SK-N-SH (cell line): Measurements from ENCODE around the gene EFS. TPM values are rescaled to one million over a fixed set of nuclear protein-coding genes. Genes with fewer than 3 reads are reported as not detected.

ENCODE experiments used
- CTCF ChIA-PET: fragments of 300-600, 350-600 bp; formaldehyde crosslinking; extraction: SDS; loops from one replicate; lab custom pipeline; 2021; lab: Yijun Ruan, JAX
- POLR2A ChIA-PET: fragments of 350-600 bp; sonication (Branson Sonifier 250); formaldehyde crosslinking; extraction: SDS; loops from one replicate; lab custom pipeline; 2020; ENCODE audit warnings: antibody characterized with exemption, inconsistent platforms; lab: Yijun Ruan, JAX
- DNase-seq: peaks from one replicate; pipeline ENCODE4 v3.0.0; 2012
- H2AFZ ChIP-seq: fragments of 200-600 bp; sonication (generic); 2 replicates; pipeline ENCODE4 v1.8.1; 2016; ENCODE audit warnings: antibody characterized with exemption, mild to moderate bottlenecking, low read depth
- H3F3A ChIP-seq: fragments of 200-600 bp; sonication (generic); replicated peaks from 2 replicates; pipeline ENCODE3; 2016; ENCODE audit warnings: antibody characterized with exemption, mild to moderate bottlenecking; ENCODE audit not compliant: insufficient read depth
- H3K27ac ChIP-seq, 2 experiments: fragments of 200-500 bp in 1 of 2; fragments of 200-600 bp in 1 of 2; sonication (Bioruptor generic) in 1 of 2; sonication (generic), shearing (Covaris generic) in 1 of 2; 2 replicates each; pipeline versions ENCODE4 v1.5.1 to v1.6.1; 2014 to 2016; ENCODE audit warnings: low read depth in 2 of 2, inconsistent platforms in 1 of 2, low read length in 1 of 2, mild to moderate bottlenecking in 1 of 2, mixed read lengths in 1 of 2
- H3K27me3 ChIP-seq: fragments of 200-600 bp; sonication (generic), shearing (Covaris generic); 2 replicates; pipeline ENCODE4 v1.6.1; 2016; ENCODE audit warnings: mixed run types; ENCODE audit not compliant: insufficient read depth
- H3K36me3 ChIP-seq, 2 experiments: fragments of 200-500 bp in 1 of 2; fragments of 200-600 bp in 1 of 2; sonication (Bioruptor generic) in 1 of 2; sonication (generic) in 1 of 2; replicated peaks in 1 of 2; 2 replicates each; pipeline versions ENCODE3 to v1.5.1; 2014 to 2016; ENCODE audit warnings: low read length in 1 of 2, mild to moderate bottlenecking in 1 of 2; ENCODE audit not compliant: insufficient read depth in 2 of 2, control insufficient read depth in 1 of 2
- H3K4me1 ChIP-seq, 2 experiments: fragments of 200-500 bp in 1 of 2; fragments of 200-600 bp in 1 of 2; sonication (Bioruptor generic) in 1 of 2; sonication (generic), shearing (Covaris generic) in 1 of 2; 2 replicates each; pipeline versions ENCODE4 v1.5.1 to v1.6.1; 2014 to 2016; ENCODE audit warnings: low read depth in 1 of 2, low read length in 1 of 2, mixed run types in 1 of 2; ENCODE audit not compliant: insufficient read depth in 2 of 2, control insufficient read depth in 1 of 2
- H3K4me2 ChIP-seq: fragments of 200-600 bp; sonication (generic), shearing (Covaris generic); 2 replicates; pipeline ENCODE4 v1.6.1; 2017; ENCODE audit warnings: mixed run types
- H3K4me3 ChIP-seq, 2 experiments: fragments of 200-500 bp in 1 of 2; fragments of 200-600 bp in 1 of 2; sonication (Bioruptor generic) in 1 of 2; sonication (generic), shearing (Covaris generic) in 1 of 2; 2 replicates each; pipeline versions ENCODE4 v1.5.1 to v1.8.1; 2014 to 2016; ENCODE audit warnings: low read depth in 2 of 2, inconsistent platforms in 1 of 2, low read length in 1 of 2, mild to moderate bottlenecking in 1 of 2, mixed read lengths in 1 of 2, moderate library complexity in 1 of 2
- H3K79me2 ChIP-seq: fragments of 200-600 bp; sonication (generic); 2 replicates; pipeline ENCODE4 v1.8.1; 2017; ENCODE audit warnings: mild to moderate bottlenecking; ENCODE audit not compliant: insufficient read depth
- H3K9ac ChIP-seq: fragments of 200-600 bp; sonication (generic); 2 replicates; pipeline ENCODE4 v1.6.1; 2017; ENCODE audit warnings: mixed run types
- H3K9me2 ChIP-seq: fragments of 200-600 bp; sonication (generic); 2 replicates; pipeline ENCODE4 v1.6.1; 2017; ENCODE audit warnings: mixed run types
- H3K9me3 ChIP-seq: fragments of 200-600 bp; sonication (generic); 2 replicates; pipeline ENCODE4 v1.6.1; 2017; ENCODE audit warnings: mixed run types, mild to moderate bottlenecking, moderate library complexity
- H4K20me1 ChIP-seq: fragments of 200-600 bp; sonication (generic); 2 replicates; pipeline ENCODE4 v1.6.1; 2017; ENCODE audit warnings: mild to moderate bottlenecking, mixed run types; ENCODE audit not compliant: insufficient read depth
- CHD2 ChIP-seq: fragments of 150-350 bp; IDR thresholded peaks from 2 replicates; pipeline ENCODE4 v1.6.1; 2018; ENCODE audit warnings: low read length; ENCODE audit not compliant: partially characterized antibody
- EZH2phosphoT487 ChIP-seq: fragments of 200-600 bp; sonication (generic); IDR thresholded peaks from 2 replicates; pipeline ENCODE4 v1.6.1; 2017; ENCODE audit warnings: low read depth, mixed run types, mild to moderate bottlenecking, antibody characterized with exemption, moderate library complexity, borderline replicate concordance
- FOSL2 ChIP-seq: IDR thresholded peaks from 2 replicates; pipeline ENCODE4 v1.4.0; 2012; ENCODE audit warnings: low read depth, mild to moderate bottlenecking, moderate library complexity, borderline replicate concordance
- FOXJ3 ChIP-seq: sonication (generic); formaldehyde crosslinking; IDR thresholded peaks from 2 replicates; pipeline ENCODE4 v1.5.1; 2020; ENCODE audit warnings: mild to moderate bottlenecking, missing genetic modification reagents
- FOXM1 ChIP-seq: IDR thresholded peaks from 2 replicates; pipeline ENCODE4 v1.4.0; 2012; ENCODE audit warnings: low read depth, mild to moderate bottlenecking
- GATA2 ChIP-seq: sonication (generic); formaldehyde crosslinking; IDR thresholded peaks from 2 replicates; pipeline ENCODE4 v1.5.0; 2020; ENCODE audit warnings: mild to moderate bottlenecking, missing genetic modification reagents
- JUND ChIP-seq: IDR thresholded peaks from 2 replicates; pipeline ENCODE4 v1.4.0; 2012
- MEF2A ChIP-seq: IDR thresholded peaks from 2 replicates; pipeline ENCODE4 v1.4.0; 2012; ENCODE audit warnings: low read depth, borderline replicate concordance
- MXI1 ChIP-seq: IDR thresholded peaks from 2 replicates; pipeline ENCODE4 v1.6.1; 2012; ENCODE audit warnings: mild to moderate bottlenecking, low read depth, low read length, improper control_type of control experiment
- NFIC ChIP-seq: IDR thresholded peaks from 2 replicates; pipeline ENCODE4 v1.4.0; 2012; ENCODE audit warnings: borderline replicate concordance
- NRF1 ChIP-seq: IDR thresholded peaks from 2 replicates; pipeline ENCODE4 v1.6.1; 2012; ENCODE audit warnings: low read depth, mild to moderate bottlenecking, low read length
- POLR2AphosphoS5 ChIP-seq: IDR thresholded peaks from 2 replicates; pipeline ENCODE4 v1.6.1; 2012; ENCODE audit warnings: low read depth, low read length
- RAD21 ChIP-seq: IDR thresholded peaks from 2 replicates; pipeline ENCODE4 v1.6.1; 2012; ENCODE audit warnings: mild to moderate bottlenecking, low read length
- RCOR1 ChIP-seq: fragments of 150-350 bp; IDR thresholded peaks from 2 replicates; pipeline ENCODE4 v1.6.1; 2017; ENCODE audit warnings: antibody characterized with exemption, low read length
- RFX5 ChIP-seq: IDR thresholded peaks from 2 replicates; pipeline ENCODE4 v1.6.1; 2012; ENCODE audit warnings: mild to moderate bottlenecking, improper control_type of control experiment, low read length
- SMC3 ChIP-seq: IDR thresholded peaks from 2 replicates; pipeline ENCODE4 v1.6.1; 2012; ENCODE audit warnings: low read depth, low read length, improper control_type of control experiment
- TAF1 ChIP-seq: IDR thresholded peaks from 2 replicates; pipeline ENCODE4 v1.6.1; 2012; ENCODE audit warnings: low read depth, mild to moderate bottlenecking, low read length, moderate library complexity, borderline replicate concordance
- TCF12 ChIP-seq: IDR thresholded peaks from 2 replicates; pipeline ENCODE4 v1.4.0; 2012
- TEAD4 ChIP-seq: IDR thresholded peaks from 2 replicates; pipeline ENCODE4 v1.4.0; 2012; ENCODE audit warnings: mild to moderate bottlenecking, borderline replicate concordance; ENCODE audit not compliant: insufficient read depth
- WGBS: methylation state at CpG from one replicate; pipeline ENCODE4 v1.1.6; 2017; ENCODE audit warnings: low lambda C conversion rate; 5-methylcytosine and 5-hydroxymethylcytosine counted together
- polyA plus RNA-seq, 3 experiments: library from polyadenylated mRNA; depleted of rRNA; stranded (reverse); fragments of >200 nt; gene quantifications; 2 replicates each; pipeline ENCODE4 v1.2.3, GENCODE V29; 2012
- TF ChIP-seq, protein P1 (sequence below): fragments of 150-350 bp; IDR thresholded peaks from 2 replicates; pipeline ENCODE4 v1.6.1; 2017; ENCODE audit warnings: antibody characterized with exemption, low read length, low read depth, borderline replicate concordance
- TF ChIP-seq, protein P2 (sequence below): IDR thresholded peaks from 2 replicates; pipeline ENCODE4 v1.4.0; 2012; ENCODE audit warnings: low read depth, borderline replicate concordance
- TF ChIP-seq, protein P3 (sequence below): fragments of 150-350 bp; IDR thresholded peaks from 2 replicates; pipeline ENCODE4 v1.6.1; 2016; ENCODE audit warnings: mild to moderate bottlenecking, low read depth, low read length
- TF ChIP-seq, protein P4 (sequence below): fragments of 200-600 bp; sonication (generic); IDR thresholded peaks from 2 replicates; pipeline ENCODE4 v1.6.1; 2017; ENCODE audit warnings: antibody characterized with exemption, mild to moderate bottlenecking, moderate library complexity
- TF ChIP-seq, protein P5 (sequence below): IDR thresholded peaks from 2 replicates; pipeline ENCODE4 v1.4.0; 2012; ENCODE audit warnings: low read depth
- TF ChIP-seq, protein P6 (sequence below): IDR thresholded peaks from 2 replicates; pipeline ENCODE4 v1.4.0; 2012; ENCODE audit warnings: low read depth, borderline replicate concordance

The EFS gene
- polyA plus RNA-seq, 1 of the 3 experiments (the other 2 are of a cell fraction): 4.4 TPM

DNA sequence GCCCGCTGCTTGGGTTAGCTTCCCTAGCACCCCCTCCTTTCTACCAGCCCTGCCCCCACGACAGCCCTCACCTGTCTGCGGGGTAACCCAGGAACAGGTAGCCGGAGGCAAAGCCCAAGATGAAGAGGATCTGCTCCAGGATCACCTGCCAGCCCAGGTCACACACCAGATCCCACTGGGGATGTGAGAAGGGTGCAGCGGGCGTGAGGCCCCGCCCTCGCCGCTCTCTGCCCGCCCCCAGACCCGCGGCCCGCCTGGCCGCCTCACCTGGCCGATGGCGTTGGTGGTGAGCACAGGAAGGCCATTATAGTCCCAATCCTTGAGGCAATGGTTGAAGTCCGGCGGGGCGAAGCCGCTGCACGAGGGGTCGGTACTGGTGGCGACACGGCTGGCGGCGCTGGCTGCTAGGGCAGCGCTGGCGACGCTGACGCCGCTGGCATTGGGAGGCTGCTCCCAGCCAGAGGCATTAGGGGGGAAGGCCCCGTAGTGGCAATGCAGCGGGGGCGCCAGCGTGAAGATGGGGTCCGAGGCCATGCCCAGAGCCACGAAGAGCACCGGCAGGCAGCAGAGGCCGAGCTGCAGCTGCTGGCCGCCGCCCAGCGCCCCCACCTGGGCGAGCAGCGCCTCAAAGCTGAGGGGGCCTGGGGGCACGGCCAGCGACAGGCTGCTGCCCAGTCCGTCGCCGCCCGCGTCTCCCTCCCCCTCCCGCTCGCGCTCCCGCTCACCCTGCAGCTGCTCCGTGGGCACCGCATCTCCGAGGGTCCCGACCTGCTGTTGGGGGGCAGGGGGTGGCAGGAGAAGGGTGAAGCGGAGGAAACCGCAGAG, 13.1 kb downstream of the EFS start:
- H2AFZ ChIP-seq: peak overlapping the region; percentile 77; the same call in 1 of the 2 replicates
- no peaks in the 10 kb centered on the region for H3K27me3 ChIP-seq
- H3K27ac ChIP-seq: peak overlapping the region in 1 of 2 experiments; percentile 92; a peak in 2 of 4 replicates
- peaks cover 0 to 12% of the 10 kb centered on the region in 2 experiments; a peak in 1 of 4 replicates for H3K4me1 ChIP-seq
- peak overlapping the region; percentile 96 for H3K4me2 ChIP-seq
- no peaks in the 10 kb centered on the region for H3K79me2 ChIP-seq
- no peaks in the 10 kb centered on the region for H3F3A ChIP-seq
- 22% methylated on average over 15 of the region's 61 CpGs for WGBS
- H4K20me1 ChIP-seq: no peaks in the 10 kb centered on the region
- peak overlapping the region; percentile 81 to 82 for H3K4me3 ChIP-seq
- peaks cover 0 to 2% of the 10 kb centered on the region in 2 experiments for H3K36me3 ChIP-seq
- H3K9me3 ChIP-seq: no peaks in the 10 kb centered on the region
- CTCF ChIA-PET: interaction anchor here (0.6 to 4.0 kb wide), 15 partner anchors 9 to 532 kb away, joined by 3 to 30 read pairs (median 4); partner anchors contain the start of gene PABPN1
- peak; percentile 93 for DNase-seq
- H3K9ac ChIP-seq: peak overlapping the region; percentile 49
- no peaks in the 10 kb centered on the region for H3K9me2 ChIP-seq
- POLR2A ChIA-PET: interaction anchor here (0.6 to 4.1 kb wide), 7 partner anchors 9 to 128 kb away, joined by 3 to 45 read pairs (median 7); partner anchors contain the start of genes EFS and PABPN1
- TF ChIP-seq, protein P1, sequence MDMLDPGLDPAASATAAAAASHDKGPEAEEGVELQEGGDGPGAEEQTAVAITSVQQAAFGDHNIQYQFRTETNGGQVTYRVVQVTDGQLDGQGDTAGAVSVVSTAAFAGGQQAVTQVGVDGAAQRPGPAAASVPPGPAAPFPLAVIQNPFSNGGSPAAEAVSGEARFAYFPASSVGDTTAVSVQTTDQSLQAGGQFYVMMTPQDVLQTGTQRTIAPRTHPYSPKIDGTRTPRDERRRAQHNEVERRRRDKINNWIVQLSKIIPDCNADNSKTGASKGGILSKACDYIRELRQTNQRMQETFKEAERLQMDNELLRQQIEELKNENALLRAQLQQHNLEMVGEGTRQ: no peak
- no peak for TF ChIP-seq MEF2A
- TF ChIP-seq TAF1: no peak
- no peak for TF ChIP-seq FOXM1
- TF ChIP-seq, protein P2, sequence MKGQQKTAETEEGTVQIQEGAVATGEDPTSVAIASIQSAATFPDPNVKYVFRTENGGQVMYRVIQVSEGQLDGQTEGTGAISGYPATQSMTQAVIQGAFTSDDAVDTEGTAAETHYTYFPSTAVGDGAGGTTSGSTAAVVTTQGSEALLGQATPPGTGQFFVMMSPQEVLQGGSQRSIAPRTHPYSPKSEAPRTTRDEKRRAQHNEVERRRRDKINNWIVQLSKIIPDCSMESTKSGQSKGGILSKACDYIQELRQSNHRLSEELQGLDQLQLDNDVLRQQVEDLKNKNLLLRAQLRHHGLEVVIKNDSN: no peak
- TF ChIP-seq, protein P3, sequence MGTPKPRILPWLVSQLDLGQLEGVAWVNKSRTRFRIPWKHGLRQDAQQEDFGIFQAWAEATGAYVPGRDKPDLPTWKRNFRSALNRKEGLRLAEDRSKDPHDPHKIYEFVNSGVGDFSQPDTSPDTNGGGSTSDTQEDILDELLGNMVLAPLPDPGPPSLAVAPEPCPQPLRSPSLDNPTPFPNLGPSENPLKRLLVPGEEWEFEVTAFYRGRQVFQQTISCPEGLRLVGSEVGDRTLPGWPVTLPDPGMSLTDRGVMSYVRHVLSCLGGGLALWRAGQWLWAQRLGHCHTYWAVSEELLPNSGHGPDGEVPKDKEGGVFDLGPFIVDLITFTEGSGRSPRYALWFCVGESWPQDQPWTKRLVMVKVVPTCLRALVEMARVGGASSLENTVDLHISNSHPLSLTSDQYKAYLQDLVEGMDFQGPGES: no peak
- no peak for TF ChIP-seq NFIC
- TF ChIP-seq NRF1: no peak
- no peak for TF ChIP-seq SMC3
- no peak for TF ChIP-seq GATA2 (CRISPR knock-in tag)
- TF ChIP-seq, protein P4, sequence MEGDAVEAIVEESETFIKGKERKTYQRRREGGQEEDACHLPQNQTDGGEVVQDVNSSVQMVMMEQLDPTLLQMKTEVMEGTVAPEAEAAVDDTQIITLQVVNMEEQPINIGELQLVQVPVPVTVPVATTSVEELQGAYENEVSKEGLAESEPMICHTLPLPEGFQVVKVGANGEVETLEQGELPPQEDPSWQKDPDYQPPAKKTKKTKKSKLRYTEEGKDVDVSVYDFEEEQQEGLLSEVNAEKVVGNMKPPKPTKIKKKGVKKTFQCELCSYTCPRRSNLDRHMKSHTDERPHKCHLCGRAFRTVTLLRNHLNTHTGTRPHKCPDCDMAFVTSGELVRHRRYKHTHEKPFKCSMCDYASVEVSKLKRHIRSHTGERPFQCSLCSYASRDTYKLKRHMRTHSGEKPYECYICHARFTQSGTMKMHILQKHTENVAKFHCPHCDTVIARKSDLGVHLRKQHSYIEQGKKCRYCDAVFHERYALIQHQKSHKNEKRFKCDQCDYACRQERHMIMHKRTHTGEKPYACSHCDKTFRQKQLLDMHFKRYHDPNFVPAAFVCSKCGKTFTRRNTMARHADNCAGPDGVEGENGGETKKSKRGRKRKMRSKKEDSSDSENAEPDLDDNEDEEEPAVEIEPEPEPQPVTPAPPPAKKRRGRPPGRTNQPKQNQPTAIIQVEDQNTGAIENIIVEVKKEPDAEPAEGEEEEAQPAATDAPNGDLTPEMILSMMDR: peak; percentile 22
- no peak for TF ChIP-seq EZH2phosphoT487
- TF ChIP-seq, protein P5, sequence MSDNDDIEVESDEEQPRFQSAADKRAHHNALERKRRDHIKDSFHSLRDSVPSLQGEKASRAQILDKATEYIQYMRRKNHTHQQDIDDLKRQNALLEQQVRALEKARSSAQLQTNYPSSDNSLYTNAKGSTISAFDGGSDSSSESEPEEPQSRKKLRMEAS: peak; percentile 10; the same call in 1 of the 2 replicates
- TF ChIP-seq RFX5: no peak
- no peak for TF ChIP-seq FOSL2
- TF ChIP-seq RAD21: no peak
- TF ChIP-seq FOXJ3 (CRISPR knock-in tag): no peak
- no peak for TF ChIP-seq JUND
- no peak for TF ChIP-seq CHD2
- no peak for TF ChIP-seq RCOR1
- no peak for TF ChIP-seq TCF12
- TF ChIP-seq TEAD4: no peak
- no peak for TF ChIP-seq POLR2AphosphoS5
- TF ChIP-seq MXI1: peak; percentile 32
- TF ChIP-seq, protein P6, sequence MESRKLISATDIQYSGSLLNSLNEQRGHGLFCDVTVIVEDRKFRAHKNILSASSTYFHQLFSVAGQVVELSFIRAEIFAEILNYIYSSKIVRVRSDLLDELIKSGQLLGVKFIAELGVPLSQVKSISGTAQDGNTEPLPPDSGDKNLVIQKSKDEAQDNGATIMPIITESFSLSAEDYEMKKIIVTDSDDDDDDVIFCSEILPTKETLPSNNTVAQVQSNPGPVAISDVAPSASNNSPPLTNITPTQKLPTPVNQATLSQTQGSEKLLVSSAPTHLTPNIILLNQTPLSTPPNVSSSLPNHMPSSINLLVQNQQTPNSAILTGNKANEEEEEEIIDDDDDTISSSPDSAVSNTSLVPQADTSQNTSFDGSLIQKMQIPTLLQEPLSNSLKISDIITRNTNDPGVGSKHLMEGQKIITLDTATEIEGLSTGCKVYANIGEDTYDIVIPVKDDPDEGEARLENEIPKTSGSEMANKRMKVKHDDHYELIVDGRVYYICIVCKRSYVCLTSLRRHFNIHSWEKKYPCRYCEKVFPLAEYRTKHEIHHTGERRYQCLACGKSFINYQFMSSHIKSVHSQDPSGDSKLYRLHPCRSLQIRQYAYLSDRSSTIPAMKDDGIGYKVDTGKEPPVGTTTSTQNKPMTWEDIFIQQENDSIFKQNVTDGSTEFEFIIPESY: no peak
- TF ChIP-seq, all 33 proteins: peak for 3
